Right lung (tissue), 10 donors: ENCODE data around the gene CCDC154. TPM values are rescaled to one million over a fixed set of nuclear protein-coding genes. Genes with fewer than 3 reads are reported as not detected.
"Not testable (repeated sequence)": the region's sequence is repeated elsewhere in the genome, so short reads cannot be mapped to it uniquely, and the experiment has no call there.

Source experiments
- DNase-seq, 2 donors: peaks; one replicate each; pipeline ENCODE4 v3.0.0-alpha.2; 2013
- long read RNA-seq, 8 donors: transcript quantifications; one replicate each; lab custom pipeline, GENCODE V29; 2026
- polyA plus RNA-seq, 5 donors: library from polyadenylated mRNA; unstranded; fragments of 120-200 nt; gene quantifications; one replicate each; pipeline versions ENCODE4 v1.2.1 to v1.2.3, GENCODE V29; 2013; ENCODE audit warnings: inconsistent platforms in 1 of 5, low replicate concordance in 1 of 5; ENCODE audit not compliant: insufficient read length in 5 of 5, insufficient read depth in 1 of 5

The CCDC154 gene
- 1 to 10 TPM; 4.0 to 10.0 (median 9.4) TPM for polyA plus RNA-seq
- long read RNA-seq, donor 1, result 0 reads
- long read RNA-seq, donor 2, result 0 reads
- long read RNA-seq, donor 3, result 0 reads
- long read RNA-seq, donor 4, result 0 reads
- long read RNA-seq, donor 5, result 0 reads
- long read RNA-seq, donor 6, result 0 reads
- long read RNA-seq, donor 7, result 0 reads
- long read RNA-seq, donor 8, result 0 reads

GRCh38 chr16:1443980-1444729, at the start of gene CCDC154:
Gene CCDC154 (minus strand): TSS chr16:1444556. CDS start chr16:1444322, 234 bp downstream.
- no peak for DNase-seq

- no peak for DNase-seq
Observed at GRCh38 chr16:1493746-1494094, 49.4 kb upstream of the CCDC154 start.

- peak; percentile 76 to 84 for DNase-seq
Observed at GRCh38 chr16:1492923-1493745, 48.8 kb upstream of the CCDC154 start, which contains the start of gene TELO2. Gene TELO2 (plus strand): TSS chr16:1493360. CDS start chr16:1494282, 922 bp downstream.

- no peak for DNase-seq
Observed at GRCh38 chr16:1492082-1492922, 47.9 kb upstream of the CCDC154 start.

- DNase-seq, result no peak
Observed at GRCh38 chr16:1491327-1491726, 47.0 kb upstream of the CCDC154 start.

GRCh38 chr16:1489077-1489476, 44.7 kb upstream of the CCDC154 start:
- DNase-seq, result no peak

- DNase-seq, result no peak
Observed at GRCh38 chr16:1488619-1489018, 44.3 kb upstream of the CCDC154 start, which contains the start of gene PTX4. Gene PTX4 (minus strand): TSS chr16:1488944. CDS start chr16:1488909, 35 bp downstream.

GRCh38 chr16:1488054-1488601, 43.8 kb upstream of the CCDC154 start:
- no peak for DNase-seq

- DNase-seq, result no peak
Observed at GRCh38 chr16:1487395-1488053, 43.2 kb upstream of the CCDC154 start.

- no peak for DNase-seq
Observed at GRCh38 chr16:1486551-1487390, 42.4 kb upstream of the CCDC154 start.

GRCh38 chr16:1485847-1486496, 41.6 kb upstream of the CCDC154 start:
- no peak for DNase-seq

- DNase-seq, result no peak
Observed at GRCh38 chr16:1481906-1482835, 37.8 kb upstream of the CCDC154 start.

- not testable (repeated sequence) for DNase-seq
Observed at GRCh38 chr16:1478937-1479336, 34.6 kb upstream of the CCDC154 start.

- DNase-seq, result no peak
Observed at GRCh38 chr16:1477033-1477432, 32.7 kb upstream of the CCDC154 start.

- no peak for DNase-seq
Observed at GRCh38 chr16:1475552-1476114, 31.3 kb upstream of the CCDC154 start.

GRCh38 chr16:1474796-1475551, 30.6 kb upstream of the CCDC154 start, which contains the start of gene CLCN7:
Gene CLCN7 (minus strand): TSS chr16:1475028. CDS start chr16:1474974, 54 bp downstream.
- DNase-seq, result peak; percentile 79 to 82
